Panc1 (cell line): ENCODE measurements around the gene PUS3. TPM values are rescaled to one million over a fixed set of nuclear protein-coding genes. Genes with fewer than 3 reads are reported as not detected.

Source experiments
- ATAC-seq: fragments of 200-7000 bp; cut with Tn5 transposase; 2 replicates; pipeline ENCODE4 v1.9.1; 2020; ENCODE audit warnings: mild to moderate bottlenecking, moderate library complexity
- BruUV-seq: library from RNA; stranded (reverse); fragments of 400-500 nt; replicated peaks from 2 replicates; lab custom pipeline; 2021; lab: Mats Ljungman, UMichigan
- CTCF ChIA-PET: fragments of 300-600 bp; sonication (Branson Sonifier 250); formaldehyde crosslinking; loops from one replicate; lab custom pipeline; 2022; ENCODE audit warnings: antibody characterized with exemption; lab: Charles Lee
- POLR2A ChIA-PET: fragments of 300-600 bp; sonication (Branson Sonifier 250); formaldehyde crosslinking; loops from one replicate; lab custom pipeline; 2022; ENCODE audit warnings: antibody characterized with exemption; lab: Charles Lee
- DNase-seq: peaks from one replicate; pipeline ENCODE4 v3.0.0-alpha.2; 2010; ENCODE audit warnings: low read depth, low spot score
- H3K27ac ChIP-seq: 2 replicates; pipeline ENCODE4 v1.5.1; 2011; ENCODE audit warnings: mild to moderate bottlenecking, low read length, inconsistent platforms
- H3K27me3 ChIP-seq: fragments of 200-500 bp; sonication (Bioruptor generic); 2 replicates; pipeline ENCODE4 v1.6.0; 2014; ENCODE audit warnings: low read length, inconsistent platforms; ENCODE audit not compliant: control insufficient read depth, insufficient read depth
- H3K36me3 ChIP-seq: fragments of 200-500 bp; sonication (Bioruptor generic); 2 replicates; pipeline ENCODE4 v1.5.1; 2014; ENCODE audit warnings: inconsistent platforms, mild to moderate bottlenecking, low read length, moderate library complexity; ENCODE audit not compliant: control insufficient read depth, insufficient read depth
- H3K4me1 ChIP-seq: 2 replicates; pipeline ENCODE4 v1.5.1; 2011; ENCODE audit warnings: inconsistent platforms, mild to moderate bottlenecking, low read length, moderate library complexity; ENCODE audit not compliant: control insufficient read depth, insufficient read depth
- H3K4me3 ChIP-seq, 2 experiments: 2 replicates each; pipeline ENCODE4 v1.5.1; 2011 to 2012; ENCODE audit warnings: low read depth in 2 of 2, low read length in 2 of 2, mild to moderate bottlenecking in 2 of 2, inconsistent platforms in 1 of 2, moderate library complexity in 1 of 2
- H3K9me3 ChIP-seq: fragments of 200-500 bp; sonication (Bioruptor generic); 2 replicates; pipeline ENCODE4 v1.5.1; 2014; ENCODE audit warnings: low read depth, mild to moderate bottlenecking, inconsistent platforms, low read length, moderate library complexity; ENCODE audit not compliant: control insufficient read depth, insufficient read depth
- CTCF ChIP-seq: fragments of 450-650 bp; IDR thresholded peaks from 2 replicates; pipeline ENCODE4 v1.5.1; 2017; ENCODE audit warnings: mild to moderate bottlenecking
- POLR2AphosphoS5 ChIP-seq: IDR thresholded peaks from 2 replicates; pipeline ENCODE4 v1.6.1; 2012; ENCODE audit warnings: mild to moderate bottlenecking, low read depth, low read length, moderate library complexity
- REST ChIP-seq, 2 experiments: IDR thresholded peaks; 2 replicates each; pipeline ENCODE4 v1.6.1; 2011 to 2012; ENCODE audit warnings: low read depth in 2 of 2, control low read depth in 1 of 2, low read length in 1 of 2, mild to moderate bottlenecking in 1 of 2, moderate library complexity in 1 of 2; ENCODE audit not compliant: insufficient read depth in 1 of 2
- SIN3A ChIP-seq: IDR thresholded peaks from 2 replicates; pipeline ENCODE4 v1.6.1; 2012; ENCODE audit warnings: low read depth, mild to moderate bottlenecking, low read length, moderate library complexity, borderline replicate concordance; ENCODE audit not compliant: insufficient read depth
- TCF7L2 ChIP-seq: IDR thresholded peaks from 2 replicates; pipeline ENCODE4 v1.6.1; 2011; ENCODE audit warnings: mild to moderate bottlenecking, low read depth, low read length, inconsistent platforms
- in situ Hi-C: cut with HindIII; loops from 2 replicates; pipeline ENCODE4 v1.10.0; 2016; ENCODE audit warnings: low sequenced_read_pairs, low pct_unique_long_range_greater_than_20kb
- intact Hi-C: fragments of 100-400 bp; cut with micrococcal nuclease; formaldehyde crosslinking; loops from one replicate; pipeline ENCODE4 v1.10.0; 2022; ENCODE audit not compliant: unreplicated experiment
- total RNA-seq: library from RNA; stranded (reverse); gene quantifications from one replicate; pipeline ENCODE4 v1.2.1, GENCODE V29; 2021; ENCODE audit not compliant: unreplicated experiment

PUS3 gene
- total RNA-seq, 1 experiment from 2014 or later: 15.1 TPM

- in situ Hi-C loops: no loop called here
- no TSS peak for BruUV-seq
- Histone ChIP-seq H3K27me3 (no peaks in the 10 kb centered on the region), H3K36me3 (no peaks in the 10 kb centered on the region), H3K4me1 (no peaks in the 10 kb centered on the region), H3K9me3 (no peaks in the 10 kb centered on the region), H3K4me3 (no peak overlapping the region), H3K27ac (no peak overlapping the region)
- TF ChIP-seq CTCF: no peak
- TF ChIP-seq POLR2AphosphoS5: no peak
- TF ChIP-seq TCF7L2: no peak
- no peak for TF ChIP-seq REST (IDR thresholded peaks at IDR 0.05; ENCODE audit: insufficient read depth in 1 of 2, low read depth in 2 of 2, low read length in 1 of 2)
- TF ChIP-seq SIN3A: no peak
- ChIA-PET CTCF (interaction anchor here (1.1 kb wide), 1 partner anchor 10 kb away, joined by 3 read pairs; no protein-coding TSS in a partner anchor), POLR2A (no interaction called here)
- DNase-seq (no peak), ATAC-seq (no peak)
- intact Hi-C loops: no loop called here
Measured at GRCh38 chr11:125951731-125952130, 48.7 kb upstream of the PUS3 start.

- H3K27me3 ChIP-seq: no peaks in the 10 kb centered on the region
- H3K36me3 ChIP-seq: no peaks in the 10 kb centered on the region
- no peaks in the 10 kb centered on the region for H3K4me1 ChIP-seq
- ATAC-seq (peak; percentile 38), DNase-seq (no peak)
- BruUV-seq: no TSS peak
- intact Hi-C loops: no loop called here
- TF ChIP-seq REST (IDR thresholded peaks at IDR 0.05; ENCODE audit: insufficient read depth in 1 of 2, low read depth in 2 of 2, low read length in 1 of 2) (no peak), TCF7L2 (no peak), SIN3A (no peak), CTCF (no peak), POLR2AphosphoS5 (no peak)
- H3K27ac ChIP-seq: no peak overlapping the region
- H3K4me3 ChIP-seq: no peak overlapping the region
- CTCF ChIA-PET: interaction anchor here (1.1 kb wide), 1 partner anchor 9 kb away, joined by 3 read pairs; no protein-coding TSS in a partner anchor
- in situ Hi-C loops: no loop called here
- POLR2A ChIA-PET: no interaction called here
- no peaks in the 10 kb centered on the region for H3K9me3 ChIP-seq
Measured at GRCh38 chr11:125950696-125951651, 48.0 kb upstream of the PUS3 start.
